Uterus (tissue), 4 donors: ENCODE results near the gene HRH2. TPM values are rescaled to one million over a fixed set of nuclear protein-coding genes. Genes with fewer than 3 reads are reported as not detected.
A peak's percentile ranks its signal among the peaks of the same experiment; 100 is the strongest.

ENCODE experiments used
- DNase-seq, 2 donors: peaks; one replicate each; pipeline ENCODE4 v3.0.0-alpha.2; 2019 to 2020
- H3K27ac ChIP-seq, 2 donors: fragments of 200-600 bp; sonication (generic); 1 replicate in 1 of 2; 2 replicates in 1 of 2; pipeline ENCODE4 v1.5.1; 2016 to 2018
- H3K27me3 ChIP-seq, 2 donors: fragments of 200-600 bp; sonication (generic); one replicate each; pipeline ENCODE4 v1.5.1; 2018 to 2019; ENCODE audit warnings: control low read depth in 1 of 2
- H3K36me3 ChIP-seq, 2 donors: fragments of 200-600 bp; sonication (generic); one replicate each; pipeline ENCODE4 v1.5.1; 2019; ENCODE audit warnings: control low read depth in 1 of 2
- H3K4me1 ChIP-seq, 2 donors: fragments of 200-600 bp; sonication (generic); one replicate each; pipeline ENCODE4 v1.5.1; 2018 to 2019; ENCODE audit warnings: control low read depth in 1 of 2
- H3K4me3 ChIP-seq, 2 donors: fragments of 200-600 bp; sonication (generic); 1 replicate in 1 of 2; 2 replicates in 1 of 2; pipeline ENCODE4 v1.5.1; 2018 to 2019; ENCODE audit warnings: mild to moderate bottlenecking in 1 of 2
- H3K9me3 ChIP-seq, 2 donors: fragments of 200-600 bp; sonication (generic); one replicate each; pipeline ENCODE4 v1.5.1; 2019; ENCODE audit warnings: control low read depth in 1 of 2
- POLR2A ChIP-seq, 2 donors: fragments of 450-650 bp; IDR thresholded peaks; one replicate each; pipeline ENCODE4 v1.6.1; 2016; ENCODE audit warnings: antibody characterized with exemption in 2 of 2, mild to moderate bottlenecking in 1 of 2, moderate library complexity in 1 of 2
- intact Hi-C: fragments of 100-400 bp; cut with DNase I; formaldehyde crosslinking; loops from one replicate; pipeline ENCODE4 v1.15.1; 2023; ENCODE audit warnings: low total_unique reads
- total RNA-seq, 4 donors: library from RNA; depleted of rRNA in 3 of 4; stranded (reverse); fragments of >200 nt in 3 of 4; gene quantifications; one replicate each; pipeline versions ENCODE4 v1.1.0 to v1.2.4, GENCODE V29; 2014 to 2023
- TF ChIP-seq, protein P1 (sequence below), 4 experiments: fragments of 200-600 bp in 2 of 4; fragments of 450-650 bp in 2 of 4; sonication (generic) in 2 of 4; IDR thresholded peaks; one replicate each; pipeline ENCODE4 v1.5.1; 2016 to 2019; ENCODE audit warnings: antibody characterized with exemption in 4 of 4, mild to moderate bottlenecking in 2 of 4, moderate library complexity in 1 of 4
- donor health status: DM: yes; HTN: yes; CAD: no.

HRH2 gene, protein sequence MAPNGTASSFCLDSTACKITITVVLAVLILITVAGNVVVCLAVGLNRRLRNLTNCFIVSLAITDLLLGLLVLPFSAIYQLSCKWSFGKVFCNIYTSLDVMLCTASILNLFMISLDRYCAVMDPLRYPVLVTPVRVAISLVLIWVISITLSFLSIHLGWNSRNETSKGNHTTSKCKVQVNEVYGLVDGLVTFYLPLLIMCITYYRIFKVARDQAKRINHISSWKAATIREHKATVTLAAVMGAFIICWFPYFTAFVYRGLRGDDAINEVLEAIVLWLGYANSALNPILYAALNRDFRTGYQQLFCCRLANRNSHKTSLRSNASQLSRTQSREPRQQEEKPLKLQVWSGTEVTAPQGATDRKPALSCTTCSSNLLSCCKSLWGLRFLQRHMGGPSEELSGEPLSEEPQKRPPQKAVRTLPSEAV
- total RNA-seq: 1 to 10 TPM in 2 of 4 donors, under 1 TPM in 1, not detected in 1; 0.51 to 4.4 (median 4.1) TPM

DNA sequence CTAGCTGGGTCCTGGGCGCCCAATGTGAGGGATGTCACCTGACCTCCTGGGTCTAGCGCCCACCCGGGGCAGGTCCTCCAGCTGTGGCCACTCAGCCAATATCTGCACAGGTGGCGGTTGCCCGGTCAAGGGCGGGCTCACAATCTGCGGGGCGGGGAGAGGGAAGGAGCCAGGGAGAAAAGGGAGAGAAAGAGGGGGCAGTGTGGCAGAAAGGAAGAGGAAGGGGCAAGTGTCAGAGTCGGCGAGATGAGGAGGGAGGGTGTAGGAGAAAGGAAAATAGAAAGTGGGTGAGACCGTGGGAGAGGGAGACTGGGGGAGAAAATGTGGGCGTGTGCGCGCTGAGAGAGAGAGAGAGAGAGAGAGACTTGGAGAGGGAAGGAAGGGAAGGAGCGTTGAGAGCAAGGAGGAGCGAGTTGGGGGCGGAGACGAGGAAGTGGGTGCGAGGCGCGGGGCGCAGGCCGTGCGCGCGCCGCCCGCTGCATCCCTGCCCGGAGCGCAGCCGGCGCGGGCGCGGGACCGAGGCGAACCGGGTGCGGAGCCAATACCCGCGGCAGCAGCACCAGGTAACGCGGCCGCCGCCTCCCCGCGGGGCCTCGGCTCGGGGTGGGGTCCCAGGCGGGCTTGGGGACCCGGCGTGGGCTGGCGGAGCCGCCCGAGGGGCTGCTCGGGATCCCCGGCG, at the start of gene HRH2:
Gene HRH2, plus strand, starts transcription at position 479 of the 679 bp plus-strand sequence. CDS start 25,163 bp downstream, outside the sequence.
- H3K27me3 ChIP-seq: no peaks in the 10 kb centered on the region
- no peak for TF ChIP-seq POLR2A (IDR thresholded peaks at IDR 0.05)
- TF ChIP-seq, protein P1, sequence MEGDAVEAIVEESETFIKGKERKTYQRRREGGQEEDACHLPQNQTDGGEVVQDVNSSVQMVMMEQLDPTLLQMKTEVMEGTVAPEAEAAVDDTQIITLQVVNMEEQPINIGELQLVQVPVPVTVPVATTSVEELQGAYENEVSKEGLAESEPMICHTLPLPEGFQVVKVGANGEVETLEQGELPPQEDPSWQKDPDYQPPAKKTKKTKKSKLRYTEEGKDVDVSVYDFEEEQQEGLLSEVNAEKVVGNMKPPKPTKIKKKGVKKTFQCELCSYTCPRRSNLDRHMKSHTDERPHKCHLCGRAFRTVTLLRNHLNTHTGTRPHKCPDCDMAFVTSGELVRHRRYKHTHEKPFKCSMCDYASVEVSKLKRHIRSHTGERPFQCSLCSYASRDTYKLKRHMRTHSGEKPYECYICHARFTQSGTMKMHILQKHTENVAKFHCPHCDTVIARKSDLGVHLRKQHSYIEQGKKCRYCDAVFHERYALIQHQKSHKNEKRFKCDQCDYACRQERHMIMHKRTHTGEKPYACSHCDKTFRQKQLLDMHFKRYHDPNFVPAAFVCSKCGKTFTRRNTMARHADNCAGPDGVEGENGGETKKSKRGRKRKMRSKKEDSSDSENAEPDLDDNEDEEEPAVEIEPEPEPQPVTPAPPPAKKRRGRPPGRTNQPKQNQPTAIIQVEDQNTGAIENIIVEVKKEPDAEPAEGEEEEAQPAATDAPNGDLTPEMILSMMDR (IDR thresholded peaks at IDR 0.05): no peak
- H3K9me3 ChIP-seq: no peaks in the 10 kb centered on the region
- no peaks in the 10 kb centered on the region for H3K4me1 ChIP-seq
- H3K36me3 ChIP-seq: no peaks in the 10 kb centered on the region
- H3K4me3 ChIP-seq: peak within 1 kb of the TSS in 1 of 2 donors; percentile 21
- no peak for DNase-seq
- peak within 1 kb of the TSS in 1 of 2 donors; percentile 51 for H3K27ac ChIP-seq
- intact Hi-C loops: no loop called here

DNA sequence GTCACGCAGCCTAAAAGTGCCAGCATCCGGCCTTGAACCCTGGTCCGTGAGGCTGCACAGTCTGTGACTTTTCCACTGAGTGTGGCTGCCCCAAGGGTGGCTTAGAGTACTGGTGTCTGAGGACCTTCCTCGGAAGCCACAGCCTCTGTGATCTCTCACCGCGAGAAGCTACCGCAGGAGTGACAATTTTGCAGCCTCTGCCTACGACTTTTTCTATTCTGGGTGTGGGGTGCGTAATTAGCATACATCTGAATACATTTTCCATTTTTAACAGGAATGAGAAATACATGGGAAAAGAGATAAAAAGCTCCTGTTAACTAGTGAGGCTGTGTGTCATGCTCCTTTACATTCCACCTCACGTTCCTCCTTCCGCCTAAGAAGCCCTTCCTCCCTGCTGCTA, 48.3 kb upstream of the HRH2 start:
- Histone ChIP-seq H3K9me3 (no peaks in the 10 kb centered on the region), H3K4me3 (no peak overlapping the region), H3K27ac (no peak overlapping the region), H3K27me3 (no peaks in the 10 kb centered on the region), H3K36me3 (no peaks in the 10 kb centered on the region), H3K4me1 (no peaks in the 10 kb centered on the region)
- DNase-seq: no peak
- intact Hi-C loops: no loop called here
- TF ChIP-seq POLR2A (IDR thresholded peaks at IDR 0.05): no peak
- TF ChIP-seq, protein P1 (IDR thresholded peaks at IDR 0.05): no peak

DNA sequence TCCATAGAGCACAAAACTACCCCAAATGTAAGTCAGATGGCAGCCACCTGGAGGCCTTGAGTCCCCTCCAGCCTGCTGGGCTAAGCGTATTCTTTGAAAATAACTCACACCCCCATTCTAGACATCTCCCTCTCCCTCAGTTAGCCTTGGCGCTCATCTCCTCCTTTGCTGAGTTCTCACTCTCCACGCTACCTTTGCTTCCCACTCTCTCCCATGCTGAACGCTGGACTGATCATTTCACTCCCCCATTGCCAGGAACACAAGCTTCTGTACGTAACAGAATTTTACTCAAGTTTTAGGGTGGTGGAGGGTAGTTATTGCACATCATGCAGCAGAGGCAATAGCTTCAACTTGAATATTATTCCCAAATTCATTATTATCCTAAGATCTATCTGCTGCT, 47.5 kb upstream of the HRH2 start:
- intact Hi-C loops: no loop called here
- TF ChIP-seq, protein P1 (IDR thresholded peaks at IDR 0.05): no peak
- no peak for TF ChIP-seq POLR2A (IDR thresholded peaks at IDR 0.05)
- Histone ChIP-seq H3K4me3 (no peak overlapping the region), H3K9me3 (no peaks in the 10 kb centered on the region), H3K4me1 (no peaks in the 10 kb centered on the region), H3K36me3 (no peaks in the 10 kb centered on the region), H3K27ac (no peak overlapping the region), H3K27me3 (no peaks in the 10 kb centered on the region)
- no peak for DNase-seq

DNA sequence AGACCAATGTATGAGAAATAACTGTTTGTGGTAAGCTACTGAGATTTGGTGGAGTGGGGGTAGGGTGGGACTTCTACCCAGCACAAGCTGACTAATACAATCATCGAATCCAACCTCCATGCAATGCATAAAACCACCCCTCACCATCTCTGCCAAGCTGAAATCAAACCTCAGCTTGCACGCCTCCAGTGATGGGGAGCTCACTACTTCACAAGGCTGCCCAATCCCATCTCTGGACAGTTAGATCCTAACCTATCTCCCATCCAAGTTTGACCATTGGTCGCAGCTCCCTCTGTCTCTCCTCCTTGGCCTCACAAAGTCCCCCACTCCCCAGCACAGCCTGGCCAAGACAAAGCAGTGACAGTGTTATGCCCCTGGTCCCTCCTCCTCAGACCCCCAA, 47.0 kb upstream of the HRH2 start:
- Histone ChIP-seq H3K27ac (no peak overlapping the region), H3K4me1 (no peaks in the 10 kb centered on the region), H3K9me3 (no peaks in the 10 kb centered on the region), H3K36me3 (no peaks in the 10 kb centered on the region), H3K27me3 (no peaks in the 10 kb centered on the region), H3K4me3 (no peak overlapping the region)
- TF ChIP-seq, protein P1 (IDR thresholded peaks at IDR 0.05): no peak
- no peak for TF ChIP-seq POLR2A (IDR thresholded peaks at IDR 0.05)
- intact Hi-C loops: no loop called here
- no peak for DNase-seq
